ENCODE data around the gene MTCP1. TPM values are rescaled to one million over a fixed set of nuclear protein-coding genes. Genes with fewer than 3 reads are reported as not detected.

MTCP1 gene
- total RNA-seq, 1 experiment from 2014 or later = 49.5 TPM

- ChIA-PET CTCF (interaction anchor here (0.6 to 0.7 kb wide), 2 partner anchors 9 to 109 kb away, joined by 3 to 4 read pairs; no protein-coding TSS in a partner anchor), POLR2A (interaction anchor here (0.6 to 1.0 kb wide), 9 partner anchors 9 to 230 kb away, joined by 3 to 29 read pairs (median 6); no protein-coding TSS in a partner anchor)
- TF ChIP-seq REST (IDR thresholded peaks at IDR 0.05; ENCODE audit: insufficient read depth in 1 of 2, low read depth in 2 of 2, low read length in 1 of 2) (0 out of 4 replicates have a peak, but pooled peaks of 1 of the 2 experiments have one; percentile 39), SIN3A (IDR thresholded peaks at IDR 0.05; ENCODE audit: borderline replicate concordance, insufficient read depth, low read depth, low read length) (peak; percentile 83), POLR2AphosphoS5 (IDR thresholded peaks at IDR 0.05; ENCODE audit: low read depth, low read length) (peak; percentile 77), TCF7L2 (IDR thresholded peaks at IDR 0.05; ENCODE audit: low read depth, low read length) (peak; percentile 99), CTCF (IDR thresholded peaks at IDR 0.05) (no peak)
- peak; percentile 85 for DNase-seq (ENCODE audit: low read depth, low spot score)
- no peaks in the 10 kb centered on the region for H3K36me3 ChIP-seq (ENCODE audit: control insufficient read depth, insufficient read depth, low read length)
- H3K27me3 ChIP-seq (ENCODE audit: control insufficient read depth, insufficient read depth, low read length) = no peaks in the 10 kb centered on the region
- peaks cover 17% of the 10 kb centered on the region for H3K4me1 ChIP-seq (ENCODE audit: control insufficient read depth, insufficient read depth, low read length)
- BruUV-seq (replicated peaks) = no TSS peak
- peak within 1 kb of the TSS; percentile 72 to 89 for H3K4me3 ChIP-seq (ENCODE audit: low read depth in 2 of 2, low read length in 2 of 2)
- H3K9me3 ChIP-seq (ENCODE audit: control insufficient read depth, insufficient read depth, low read depth, low read length) = no peaks in the 10 kb centered on the region
- peak within 1 kb of the TSS; percentile 100 for H3K27ac ChIP-seq (ENCODE audit: low read length)
- intact Hi-C loops (cut with micrococcal nuclease; ENCODE audit: unreplicated experiment) = no loop called here
- in situ Hi-C loops (cut with HindIII; ENCODE audit: low pct_unique_long_range_greater_than_20kb, low sequenced_read_pairs) = no loop called here
- peak; percentile 95 for ATAC-seq
Measured at GRCh38 chrX:155026727-155027508, 44.0 kb downstream of the MTCP1 start, which contains the start of gene FUNDC2. FUNDC2 (plus strand) TSS chrX:155026844; CDS start chrX:155026939, 95 bp downstream.

GRCh38 chrX:155026420-155026726 lies 44.6 kb downstream of the MTCP1 start:
- CTCF ChIA-PET = interaction anchor here (0.7 kb wide), 1 partner anchor 109 kb away, joined by 4 read pairs; no protein-coding TSS in a partner anchor
- Histone ChIP-seq H3K4me3 (ENCODE audit: low read depth in 2 of 2, low read length in 2 of 2) (peak overlapping the region; percentile 72 to 89), H3K4me1 (ENCODE audit: control insufficient read depth, insufficient read depth, low read length) (peaks cover 17% of the 10 kb centered on the region), H3K36me3 (ENCODE audit: control insufficient read depth, insufficient read depth, low read length) (no peaks in the 10 kb centered on the region), H3K27me3 (ENCODE audit: control insufficient read depth, insufficient read depth, low read length) (no peaks in the 10 kb centered on the region), H3K27ac (ENCODE audit: low read length) (peak overlapping the region; percentile 91), H3K9me3 (ENCODE audit: control insufficient read depth, insufficient read depth, low read depth, low read length) (no peaks in the 10 kb centered on the region)
- ATAC-seq = no peak
- TF ChIP-seq CTCF (IDR thresholded peaks at IDR 0.05) (no peak), TCF7L2 (IDR thresholded peaks at IDR 0.05; ENCODE audit: low read depth, low read length) (no peak), SIN3A (IDR thresholded peaks at IDR 0.05; ENCODE audit: borderline replicate concordance, insufficient read depth, low read depth, low read length) (no peak), POLR2AphosphoS5 (IDR thresholded peaks at IDR 0.05; ENCODE audit: low read depth, low read length) (no peak; the same call in 1 of the 2 replicates), REST (IDR thresholded peaks at IDR 0.05; ENCODE audit: insufficient read depth in 1 of 2, low read depth in 2 of 2, low read length in 1 of 2) (no peak)
- DNase-seq (ENCODE audit: low read depth, low spot score) = no peak
- POLR2A ChIA-PET = interaction anchor here (0.6 to 1.0 kb wide), 10 partner anchors 8 to 291 kb away, joined by 3 to 29 read pairs (median 6); no protein-coding TSS in a partner anchor
- no TSS peak for BruUV-seq (replicated peaks)
- intact Hi-C loops (cut with micrococcal nuclease; ENCODE audit: unreplicated experiment) = no loop called here
- in situ Hi-C loops (cut with HindIII; ENCODE audit: low pct_unique_long_range_greater_than_20kb, low sequenced_read_pairs) = no loop called here

Data from Panc1 (cell line).